PC-9 (cell line): ENCODE results near the gene HOXC4. TPM values are rescaled to one million over a fixed set of nuclear protein-coding genes. Genes with fewer than 3 reads are reported as not detected.

Source experiments
- BruUV-seq: library from RNA; stranded (reverse); fragments of 400-500 nt; replicated peaks from 2 replicates; lab custom pipeline; 2021; lab: Mats Ljungman, UMichigan
- CTCF ChIA-PET: fragments of 300-600 bp; sonication (Branson Sonifier 250); formaldehyde crosslinking; loops from one replicate; lab custom pipeline; 2022; ENCODE audit warnings: antibody characterized with exemption; lab: Charles Lee
- POLR2A ChIA-PET: fragments of 300-600 bp; sonication (Branson Sonifier 250); formaldehyde crosslinking; loops from one replicate; lab custom pipeline; 2022; ENCODE audit warnings: antibody characterized with exemption; ENCODE audit not compliant: unreplicated experiment; lab: Charles Lee
- DNase-seq, 2 experiments: peaks; one replicate each; pipeline versions ENCODE4 v3.0.0 to v3.0.0-alpha.2; 2015 to 2022; ENCODE audit warnings: mixed read lengths in 1 of 2
- H2AFZ ChIP-seq: fragments of 200-600 bp; sonication (generic); 2 replicates; pipeline ENCODE4 v1.8.1; 2017; ENCODE audit warnings: antibody characterized with exemption
- H3F3A ChIP-seq: fragments of 200-600 bp; sonication (generic); 2 replicates; pipeline ENCODE4 v1.8.1; 2017; ENCODE audit warnings: antibody characterized with exemption, mild to moderate bottlenecking, low read depth; ENCODE audit not compliant: insufficient read depth
- H3K27ac ChIP-seq: fragments of 200-600 bp; sonication (generic); 2 replicates; pipeline ENCODE4 v1.6.1; 2016; ENCODE audit warnings: mixed run types
- H3K27me3 ChIP-seq: fragments of 200-600 bp; sonication (generic); 2 replicates; pipeline ENCODE4 v1.6.1; 2016; ENCODE audit warnings: low read depth, mixed run types; ENCODE audit not compliant: insufficient read depth
- H3K36me3 ChIP-seq: fragments of 200-600 bp; sonication (generic); 2 replicates; pipeline ENCODE4 v1.6.1; 2016; ENCODE audit warnings: low read depth, mixed run types
- H3K4me1 ChIP-seq: fragments of 200-600 bp; sonication (generic); replicated peaks from 2 replicates; pipeline ENCODE4 v1.6.1; 2016; ENCODE audit warnings: mixed run types; ENCODE audit not compliant: insufficient read depth
- H3K4me2 ChIP-seq: fragments of 200-600 bp; sonication (generic); 2 replicates; pipeline ENCODE4 v1.6.1; 2017; ENCODE audit warnings: mixed run types
- H3K4me3 ChIP-seq: fragments of 200-600 bp; sonication (generic); 2 replicates; pipeline ENCODE4 v1.6.1; 2016; ENCODE audit warnings: mixed run types
- H3K79me2 ChIP-seq: fragments of 200-600 bp; sonication (generic); 2 replicates; pipeline ENCODE4 v1.6.1; 2017; ENCODE audit warnings: low read depth, mixed run types
- H3K9me2 ChIP-seq: fragments of 200-600 bp; sonication (generic); 2 replicates; pipeline ENCODE4 v1.8.1; 2017; ENCODE audit warnings: mild to moderate bottlenecking; ENCODE audit not compliant: insufficient read depth
- H3K9me3 ChIP-seq: fragments of 200-600 bp; sonication (generic); 2 replicates; pipeline ENCODE4 v1.8.1; 2016; ENCODE audit warnings: low read depth; ENCODE audit not compliant: insufficient read depth
- H4K20me1 ChIP-seq: fragments of 200-600 bp; sonication (generic); 2 replicates; pipeline ENCODE4 v1.8.1; 2017; ENCODE audit not compliant: insufficient read depth
- EZH2 ChIP-seq: fragments of 200-600 bp; sonication (generic); IDR thresholded peaks from 2 replicates; pipeline ENCODE4 v1.8.0; 2017; ENCODE audit warnings: antibody characterized with exemption, low read depth
- intact Hi-C: fragments of 100-400 bp; cut with micrococcal nuclease; formaldehyde crosslinking; loops from one replicate; pipeline ENCODE4 v1.10.0; 2022; ENCODE audit not compliant: unreplicated experiment
- total RNA-seq: library from RNA; stranded (reverse); gene quantifications from 2 replicates; pipeline ENCODE4 v1.2.3, GENCODE V29; 2021
- TF ChIP-seq, protein P1 (sequence below): fragments of 200-600 bp; sonication (generic); conservative IDR thresholded peaks from 2 replicates; pipeline ENCODE4 v1.6.1; 2017; ENCODE audit warnings: mixed run types, antibody characterized with exemption, mild to moderate bottlenecking, moderate library complexity

HOXC4 gene
- total RNA-seq, 1 experiment from 2014 or later, result 3.8 TPM

DNA sequence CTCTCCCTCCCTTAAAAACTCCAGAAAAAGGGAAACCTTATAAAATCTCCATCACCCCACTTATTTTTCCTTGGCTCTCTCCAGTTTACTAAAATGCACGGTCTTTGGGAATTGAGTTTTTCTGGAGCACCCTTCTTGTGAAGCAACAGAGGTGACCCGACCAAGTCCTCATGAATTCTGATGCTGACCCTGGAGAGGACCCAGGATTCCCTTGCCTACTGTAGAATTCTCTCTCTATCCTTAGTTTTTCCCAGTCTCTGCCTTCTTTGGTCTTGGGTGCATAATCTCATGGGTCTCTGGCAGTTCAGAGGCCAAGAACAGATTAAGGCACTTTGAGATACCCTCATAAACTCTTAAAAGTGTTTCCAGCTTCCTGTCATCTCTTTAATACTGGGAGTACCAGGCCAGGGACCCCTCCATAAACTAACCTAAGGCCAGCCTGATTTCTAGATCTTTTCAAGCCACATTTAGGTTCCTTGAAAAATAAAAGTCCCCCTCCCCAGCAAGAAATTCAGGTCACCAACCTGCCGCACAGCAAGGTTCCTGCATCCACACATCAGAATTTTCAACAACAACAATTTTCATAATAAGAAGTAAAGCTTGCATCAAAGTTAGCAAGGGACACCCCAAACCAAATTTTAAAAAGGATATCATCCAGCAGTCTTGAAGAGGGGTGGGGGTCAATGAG is 5.1 kb upstream of the HOXC4 start:
- no peak overlapping the region for H2AFZ ChIP-seq
- DNase-seq, result no peak
- no peaks in the 10 kb centered on the region for H4K20me1 ChIP-seq
- no peaks in the 10 kb centered on the region for H3F3A ChIP-seq
- H3K4me2 ChIP-seq, result no peak overlapping the region
- TF ChIP-seq, protein P1, sequence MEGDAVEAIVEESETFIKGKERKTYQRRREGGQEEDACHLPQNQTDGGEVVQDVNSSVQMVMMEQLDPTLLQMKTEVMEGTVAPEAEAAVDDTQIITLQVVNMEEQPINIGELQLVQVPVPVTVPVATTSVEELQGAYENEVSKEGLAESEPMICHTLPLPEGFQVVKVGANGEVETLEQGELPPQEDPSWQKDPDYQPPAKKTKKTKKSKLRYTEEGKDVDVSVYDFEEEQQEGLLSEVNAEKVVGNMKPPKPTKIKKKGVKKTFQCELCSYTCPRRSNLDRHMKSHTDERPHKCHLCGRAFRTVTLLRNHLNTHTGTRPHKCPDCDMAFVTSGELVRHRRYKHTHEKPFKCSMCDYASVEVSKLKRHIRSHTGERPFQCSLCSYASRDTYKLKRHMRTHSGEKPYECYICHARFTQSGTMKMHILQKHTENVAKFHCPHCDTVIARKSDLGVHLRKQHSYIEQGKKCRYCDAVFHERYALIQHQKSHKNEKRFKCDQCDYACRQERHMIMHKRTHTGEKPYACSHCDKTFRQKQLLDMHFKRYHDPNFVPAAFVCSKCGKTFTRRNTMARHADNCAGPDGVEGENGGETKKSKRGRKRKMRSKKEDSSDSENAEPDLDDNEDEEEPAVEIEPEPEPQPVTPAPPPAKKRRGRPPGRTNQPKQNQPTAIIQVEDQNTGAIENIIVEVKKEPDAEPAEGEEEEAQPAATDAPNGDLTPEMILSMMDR, result no peak
- no peak for TF ChIP-seq EZH2
- intact Hi-C loops, result no loop called here
- no peak overlapping the region for H3K27ac ChIP-seq
- H3K27me3 ChIP-seq, result peaks cover 30% of the 10 kb centered on the region
- H3K36me3 ChIP-seq, result no peaks in the 10 kb centered on the region
- H3K9me3 ChIP-seq, result no peaks in the 10 kb centered on the region
- POLR2A ChIA-PET, result no interaction called here
- H3K9me2 ChIP-seq, result no peaks in the 10 kb centered on the region
- H3K79me2 ChIP-seq, result no peaks in the 10 kb centered on the region
- H3K4me3 ChIP-seq, result no peak overlapping the region
- CTCF ChIA-PET, result no interaction called here
- no TSS peak for BruUV-seq
- no peaks in the 10 kb centered on the region for H3K4me1 ChIP-seq

DNA sequence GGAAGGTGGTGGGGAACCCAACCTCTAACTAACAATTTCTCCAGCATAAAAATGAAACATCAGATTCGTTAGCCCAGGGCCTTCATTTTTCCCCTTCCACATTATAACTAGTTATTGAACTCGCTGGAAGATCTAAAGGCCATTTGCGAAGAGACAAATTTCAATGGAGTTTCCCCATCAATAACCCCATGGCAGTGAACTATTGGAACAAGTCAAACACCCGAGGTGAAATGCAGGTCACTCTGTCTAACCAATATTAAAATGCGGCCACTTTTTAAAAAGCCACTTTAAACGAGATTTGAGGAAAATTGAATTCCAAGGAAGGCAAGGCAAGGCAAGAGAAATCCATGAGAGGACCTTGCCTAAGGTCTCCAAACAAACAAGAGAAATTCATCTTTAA is 4.5 kb upstream of the HOXC4 start:
- no peaks in the 10 kb centered on the region for H3K36me3 ChIP-seq
- no peaks in the 10 kb centered on the region for H3K9me3 ChIP-seq
- no peak overlapping the region for H2AFZ ChIP-seq
- POLR2A ChIA-PET, result no interaction called here
- no peaks in the 10 kb centered on the region for H3K9me2 ChIP-seq
- H3K27ac ChIP-seq, result no peak overlapping the region
- H3K27me3 ChIP-seq, result peaks cover 27% of the 10 kb centered on the region
- H3K79me2 ChIP-seq, result no peaks in the 10 kb centered on the region
- H3K4me2 ChIP-seq, result no peak overlapping the region
- no peaks in the 10 kb centered on the region for H3K4me1 ChIP-seq
- no peak overlapping the region for H3K4me3 ChIP-seq
- no peaks in the 10 kb centered on the region for H3F3A ChIP-seq
- no peaks in the 10 kb centered on the region for H4K20me1 ChIP-seq
- BruUV-seq, result no TSS peak
- no peak for DNase-seq
- intact Hi-C loops, result no loop called here
- CTCF ChIA-PET, result no interaction called here
- no peak for TF ChIP-seq EZH2
- TF ChIP-seq, protein P1, result no peak

DNA sequence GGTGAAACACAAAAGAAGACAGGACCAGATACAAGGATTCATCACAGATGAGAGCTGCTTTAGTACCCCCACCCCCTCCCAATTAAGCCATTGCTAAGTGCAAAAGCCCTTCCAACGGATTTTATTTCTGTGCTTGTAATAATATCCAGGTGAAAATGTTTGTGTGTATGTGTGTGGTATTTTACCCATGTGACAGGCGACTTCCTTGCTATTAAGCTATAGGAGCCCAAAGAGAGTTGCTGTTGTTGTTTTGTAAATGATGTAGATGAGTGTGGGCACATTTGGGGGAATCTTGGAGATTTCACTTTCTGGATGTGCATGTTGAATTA is 3.2 kb upstream of the HOXC4 start:
- CTCF ChIA-PET, result interaction anchor here (0.7 kb wide), 1 partner anchor 202 kb away, joined by 5 read pairs; no protein-coding TSS in a partner anchor
- peaks cover 23% of the 10 kb centered on the region for H3K27me3 ChIP-seq
- H3F3A ChIP-seq, result no peaks in the 10 kb centered on the region
- no peaks in the 10 kb centered on the region for H3K36me3 ChIP-seq
- no peaks in the 10 kb centered on the region for H3K4me1 ChIP-seq
- intact Hi-C loops, result no loop called here
- H3K27ac ChIP-seq, result no peak overlapping the region
- H4K20me1 ChIP-seq, result no peaks in the 10 kb centered on the region
- TF ChIP-seq EZH2, result no peak
- TF ChIP-seq, protein P1, result no peak
- no peaks in the 10 kb centered on the region for H3K9me3 ChIP-seq
- no TSS peak for BruUV-seq
- POLR2A ChIA-PET, result no interaction called here
- no peak overlapping the region for H3K4me3 ChIP-seq
- no peak for DNase-seq
- H3K4me2 ChIP-seq, result no peak overlapping the region
- H2AFZ ChIP-seq, result no peak overlapping the region
- H3K79me2 ChIP-seq, result no peaks in the 10 kb centered on the region
- no peaks in the 10 kb centered on the region for H3K9me2 ChIP-seq
